MCF 10A (cell line): Measurements from ENCODE around the gene CACNA1C. TPM values are rescaled to one million over a fixed set of nuclear protein-coding genes. Genes with fewer than 3 reads are reported as not detected.

Source experiments
- BruUV-seq: library from RNA; stranded (reverse); fragments of 400-500 nt; replicated peaks from 2 replicates; lab custom pipeline; 2021; lab: Mats Ljungman, UMichigan
- CTCF ChIA-PET: fragments of 300-600 bp; sonication (Branson Sonifier 250); formaldehyde crosslinking; extraction: SDS; loops from one replicate; lab custom pipeline; 2021; ENCODE audit warnings: antibody characterized with exemption, inconsistent platforms; lab: Yijun Ruan, JAX
- POLR2A ChIA-PET: fragments of 300-600, 350-650 bp; sonication (Branson Sonifier 250); formaldehyde crosslinking; extraction: SDS; loops from one replicate; lab custom pipeline; 2020; ENCODE audit warnings: antibody characterized with exemption, inconsistent platforms; lab: Yijun Ruan, JAX
- DNase-seq: peaks from one replicate; pipeline ENCODE4 v3.0.0-alpha.2; 2018; ENCODE audit not compliant: unreplicated experiment
- H3K27ac Mint-ChIP-seq: one replicate; pipeline ENCODE4 v1.8.0; 2022; ENCODE audit warnings: mild to moderate bottlenecking, low read depth, mixed read lengths; ENCODE audit not compliant: unreplicated experiment
- H3K27me3 Mint-ChIP-seq: one replicate; pipeline ENCODE4 v1.8.0; 2022; ENCODE audit warnings: mixed read lengths; ENCODE audit not compliant: insufficient read depth, unreplicated experiment
- H3K36me3 Mint-ChIP-seq: one replicate; pipeline ENCODE4 v1.8.0; 2022; ENCODE audit warnings: mild to moderate bottlenecking, moderate library complexity, mixed read lengths; ENCODE audit not compliant: insufficient read depth, unreplicated experiment
- H3K4me1 Mint-ChIP-seq: one replicate; pipeline ENCODE4 v1.8.0; 2022; ENCODE audit warnings: mixed read lengths; ENCODE audit not compliant: insufficient read depth, unreplicated experiment
- H3K4me3 Mint-ChIP-seq: one replicate; pipeline ENCODE4 v1.8.0; 2022; ENCODE audit warnings: mild to moderate bottlenecking, moderate library complexity, mixed read lengths; ENCODE audit not compliant: unreplicated experiment
- H3K9me3 Mint-ChIP-seq: one replicate; pipeline ENCODE4 v1.8.0; 2022; ENCODE audit warnings: mixed read lengths; ENCODE audit not compliant: unreplicated experiment
- CTCF ChIP-seq: fragments of 200-600 bp; IDR thresholded peaks from one replicate; pipeline ENCODE4 v1.8.0; 2022; ENCODE audit warnings: antibody characterized with exemption, mild to moderate bottlenecking; ENCODE audit not compliant: unreplicated experiment
- intact Hi-C: fragments of 100-400 bp; cut with micrococcal nuclease; formaldehyde crosslinking; loops from 2 replicates; pipeline ENCODE4 v1.14.1; 2022
- total RNA-seq: library from RNA; stranded (reverse); gene quantifications from 2 replicates; pipeline ENCODE4 v1.2.3, GENCODE V29; 2022

Gene CACNA1C
- total RNA-seq, 1 experiment from 2014 or later: not detected

- no peak for TF ChIP-seq CTCF
- intact Hi-C loops: loop anchor here (5.0 kb wide), 1 partner anchor 40 kb away; no protein-coding TSS in a partner anchor
- BruUV-seq: no TSS peak
- H3K27me3 Mint-ChIP-seq: no peaks in the 10 kb centered on the region
- ChIA-PET POLR2A (interaction anchor here (0.5 kb wide), 1 partner anchor 541 kb away, joined by 3 read pairs; no protein-coding TSS in a partner anchor), CTCF (interaction anchor here (0.6 to 0.7 kb wide), 2 partner anchors 252 to 346 kb away, joined by 3 read pairs; no protein-coding TSS in a partner anchor)
- no peak for DNase-seq
- H3K9me3 Mint-ChIP-seq: no peaks in the 10 kb centered on the region
- no peaks in the 10 kb centered on the region for H3K36me3 Mint-ChIP-seq
- H3K4me1 Mint-ChIP-seq: peaks cover 18% of the 10 kb centered on the region
- H3K27ac Mint-ChIP-seq: peak overlapping the region; percentile 91
- H3K4me3 Mint-ChIP-seq: no peak overlapping the region
These were observed 284.5 kb downstream of the CACNA1C start for GRCh38 chr12:2337031-2338010.

- CTCF ChIA-PET: no interaction called here
- Mint-ChIP-seq H3K4me1 (peaks cover 18% of the 10 kb centered on the region), H3K36me3 (no peaks in the 10 kb centered on the region), H3K27me3 (no peaks in the 10 kb centered on the region), H3K9me3 (no peaks in the 10 kb centered on the region), H3K4me3 (no peak overlapping the region), H3K27ac (no peak overlapping the region)
- BruUV-seq: no TSS peak
- intact Hi-C loops: loop anchor here (5.0 kb wide), 1 partner anchor 41 kb away; no protein-coding TSS in a partner anchor
- POLR2A ChIA-PET: interaction anchor here (0.6 kb wide), 1 partner anchor 530 kb away, joined by 3 read pairs; no protein-coding TSS in a partner anchor
- no peak for DNase-seq
- no peak for TF ChIP-seq CTCF
These were observed 285.6 kb downstream of the CACNA1C start for GRCh38 chr12:2338381-2338780.

- no peaks in the 10 kb centered on the region for H3K36me3 Mint-ChIP-seq
- no TSS peak for BruUV-seq
- no peaks in the 10 kb centered on the region for H3K27me3 Mint-ChIP-seq
- no peaks in the 10 kb centered on the region for H3K9me3 Mint-ChIP-seq
- ChIA-PET POLR2A (interaction anchor here (0.6 to 1.1 kb wide), 2 partner anchors 51 to 531 kb away, joined by 3 to 4 read pairs; no protein-coding TSS in a partner anchor), CTCF (no interaction called here)
- no peak for TF ChIP-seq CTCF
- H3K4me1 Mint-ChIP-seq: peaks cover 18% of the 10 kb centered on the region
- H3K27ac Mint-ChIP-seq: no peak overlapping the region
- intact Hi-C loops: loop anchor here (5.0 kb wide), 1 partner anchor 42 kb away; no protein-coding TSS in a partner anchor
- H3K4me3 Mint-ChIP-seq: no peak overlapping the region
- peak; percentile 69 for DNase-seq
These were observed 286.2 kb downstream of the CACNA1C start for GRCh38 chr12:2338991-2339431.
